ENCODE data around the gene SLC30A1. TPM values are rescaled to one million over a fixed set of nuclear protein-coding genes. Genes with fewer than 3 reads are reported as not detected.

The SLC30A1 gene
- total RNA-seq, 1 donor from 2014 or later = 7.1 TPM

DNA sequence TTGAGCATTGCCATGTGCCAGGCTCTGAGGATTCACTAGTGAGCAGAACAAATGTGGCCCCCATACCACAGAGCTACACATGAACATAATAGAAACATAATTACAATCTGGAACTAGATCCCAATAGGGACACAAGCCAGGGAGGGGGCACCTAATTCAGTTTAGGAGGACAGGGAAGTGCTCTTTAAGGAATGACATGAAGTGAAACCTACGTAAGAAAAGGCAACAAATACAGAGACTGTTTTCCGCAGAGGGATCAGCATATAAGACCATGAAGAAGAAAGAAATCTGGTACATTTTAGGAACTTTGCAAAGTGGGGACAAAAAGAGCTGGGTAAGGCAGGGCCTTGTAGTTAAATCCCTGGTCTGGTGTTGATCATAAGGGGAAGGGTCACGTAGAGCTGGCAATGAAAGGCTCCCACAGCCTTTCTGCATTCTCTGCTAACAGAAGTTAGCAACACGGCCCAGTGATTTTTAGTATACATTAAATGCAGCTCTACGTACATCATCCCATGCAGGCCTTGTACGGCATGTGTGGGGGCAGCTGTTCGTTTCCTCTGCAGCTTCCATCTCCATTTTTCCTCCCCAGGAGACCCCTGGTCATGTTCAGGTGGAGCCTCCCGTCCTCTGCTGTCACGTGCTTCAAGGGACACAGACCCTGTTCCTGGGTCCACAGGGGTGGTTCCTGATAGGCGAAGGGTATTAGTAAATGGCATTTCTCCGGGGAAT lies 26.8 kb upstream of the SLC30A1 start:
- Histone ChIP-seq H3K36me3 (no peaks in the 10 kb centered on the region), H3K4me1 (peaks cover 3% of the 10 kb centered on the region), H2AFZ (replicated peaks) (no peak overlapping the region), H3K79me2 (ENCODE audit: low read depth) (no peaks in the 10 kb centered on the region), H3F3A (ENCODE audit: low read depth) (no peaks in the 10 kb centered on the region), H3K9me3 (ENCODE audit: low read depth) (no peaks in the 10 kb centered on the region), H3K4me2 (no peak overlapping the region), H3K27ac (no peak overlapping the region), H3K4me3 (no peak overlapping the region), H3K9ac (no peak overlapping the region), H3K27me3 (no peaks in the 10 kb centered on the region), H4K20me1 (ENCODE audit: low read depth) (no peaks in the 10 kb centered on the region)
- peaks cover 3% of the 10 kb centered on the region for H3K27me3 Mint-ChIP-seq (ENCODE audit: insufficient read depth, low read depth)
- no peaks in the 10 kb centered on the region for H3K36me3 Mint-ChIP-seq
- H3K27ac Mint-ChIP-seq = no peak overlapping the region
- TF ChIP-seq, protein P1, sequence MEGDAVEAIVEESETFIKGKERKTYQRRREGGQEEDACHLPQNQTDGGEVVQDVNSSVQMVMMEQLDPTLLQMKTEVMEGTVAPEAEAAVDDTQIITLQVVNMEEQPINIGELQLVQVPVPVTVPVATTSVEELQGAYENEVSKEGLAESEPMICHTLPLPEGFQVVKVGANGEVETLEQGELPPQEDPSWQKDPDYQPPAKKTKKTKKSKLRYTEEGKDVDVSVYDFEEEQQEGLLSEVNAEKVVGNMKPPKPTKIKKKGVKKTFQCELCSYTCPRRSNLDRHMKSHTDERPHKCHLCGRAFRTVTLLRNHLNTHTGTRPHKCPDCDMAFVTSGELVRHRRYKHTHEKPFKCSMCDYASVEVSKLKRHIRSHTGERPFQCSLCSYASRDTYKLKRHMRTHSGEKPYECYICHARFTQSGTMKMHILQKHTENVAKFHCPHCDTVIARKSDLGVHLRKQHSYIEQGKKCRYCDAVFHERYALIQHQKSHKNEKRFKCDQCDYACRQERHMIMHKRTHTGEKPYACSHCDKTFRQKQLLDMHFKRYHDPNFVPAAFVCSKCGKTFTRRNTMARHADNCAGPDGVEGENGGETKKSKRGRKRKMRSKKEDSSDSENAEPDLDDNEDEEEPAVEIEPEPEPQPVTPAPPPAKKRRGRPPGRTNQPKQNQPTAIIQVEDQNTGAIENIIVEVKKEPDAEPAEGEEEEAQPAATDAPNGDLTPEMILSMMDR (IDR thresholded peaks at IDR 0.05) = no peak
- TF ChIP-seq EZH2 (IDR thresholded peaks at IDR 0.05) (no peak), EZH2phosphoT487 (IDR thresholded peaks at IDR 0.05) (no peak)
- H3K4me1 Mint-ChIP-seq = peaks cover 14% of the 10 kb centered on the region
- H3K4me3 Mint-ChIP-seq = no peak overlapping the region
- DNase-seq (ENCODE audit: low spot score) = no peak
- H3K9me3 Mint-ChIP-seq = no peaks in the 10 kb centered on the region

DNA sequence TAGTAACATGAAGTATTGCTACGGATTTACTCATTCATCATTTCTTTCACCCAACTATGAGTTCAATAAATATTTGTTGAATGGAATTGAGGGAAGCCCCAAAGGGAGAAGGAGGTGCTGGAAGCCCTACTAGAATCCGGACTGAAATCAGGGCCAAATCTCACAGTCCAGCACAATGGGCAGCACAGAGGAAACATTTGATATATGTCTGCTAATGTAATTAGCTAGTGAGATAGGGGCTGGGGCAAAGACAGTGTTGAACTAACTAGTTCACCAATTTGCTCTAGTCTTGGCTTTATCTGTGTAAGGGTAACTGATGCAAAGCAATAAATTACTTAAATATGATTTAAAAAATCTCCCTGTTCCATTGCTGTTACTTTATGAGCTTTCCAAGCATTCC lies 26.1 kb upstream of the SLC30A1 start:
- H3K4me2 ChIP-seq = no peak overlapping the region
- no peaks in the 10 kb centered on the region for H3K27me3 ChIP-seq
- H2AFZ ChIP-seq (replicated peaks) = no peak overlapping the region
- no peak overlapping the region for H3K27ac ChIP-seq
- TF ChIP-seq EZH2phosphoT487 (IDR thresholded peaks at IDR 0.05) = no peak
- no peak for TF ChIP-seq EZH2 (IDR thresholded peaks at IDR 0.05)
- TF ChIP-seq, protein P1 (IDR thresholded peaks at IDR 0.05) = no peak
- peaks cover 3% of the 10 kb centered on the region for H3K4me1 ChIP-seq
- no peaks in the 10 kb centered on the region for H3K9me3 ChIP-seq (ENCODE audit: low read depth)
- H3K4me3 ChIP-seq = no peak overlapping the region
- no peak for DNase-seq (ENCODE audit: low spot score)
- peaks cover 14% of the 10 kb centered on the region for H3K4me1 Mint-ChIP-seq
- H3K9ac ChIP-seq = no peak overlapping the region
- no peak overlapping the region for H3K4me3 Mint-ChIP-seq
- no peaks in the 10 kb centered on the region for H4K20me1 ChIP-seq (ENCODE audit: low read depth)
- H3K36me3 ChIP-seq = no peaks in the 10 kb centered on the region
- peaks cover 2% of the 10 kb centered on the region for H3K27me3 Mint-ChIP-seq (ENCODE audit: insufficient read depth, low read depth)
- H3K27ac Mint-ChIP-seq = no peak overlapping the region
- no peaks in the 10 kb centered on the region for H3K9me3 Mint-ChIP-seq
- H3K36me3 Mint-ChIP-seq = no peaks in the 10 kb centered on the region
- no peaks in the 10 kb centered on the region for H3F3A ChIP-seq (ENCODE audit: low read depth)
- H3K79me2 ChIP-seq (ENCODE audit: low read depth) = no peaks in the 10 kb centered on the region

DNA sequence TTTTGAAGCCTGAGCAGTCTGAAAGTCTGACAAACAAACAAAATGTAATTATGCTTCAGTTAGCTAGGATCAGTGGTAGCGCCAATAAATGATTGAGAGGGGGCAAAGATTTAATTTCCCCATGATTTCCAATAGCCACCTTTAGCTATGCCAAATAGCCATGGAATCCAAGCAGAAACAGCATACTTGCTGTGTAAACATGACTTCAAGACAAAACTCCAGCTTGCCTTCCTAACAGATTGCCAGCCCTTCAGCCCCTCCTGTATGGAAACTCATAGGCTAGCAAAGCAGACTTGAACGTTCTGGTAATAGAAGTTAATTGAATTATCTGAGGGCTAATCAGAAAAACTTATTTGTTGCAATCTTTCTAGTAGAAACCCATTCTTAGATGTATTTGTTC lies 25.6 kb upstream of the SLC30A1 start:
- H3K4me1 ChIP-seq = peaks cover 2% of the 10 kb centered on the region

More for the DNA sequence above, 25.6 kb upstream of the SLC30A1 start:
- peaks cover 10% of the 10 kb centered on the region for H3K4me1 Mint-ChIP-seq
- no peaks in the 10 kb centered on the region for H3K36me3 Mint-ChIP-seq
- Histone ChIP-seq H3K27ac (no peak overlapping the region), H3K27me3 (no peaks in the 10 kb centered on the region), H3K9me3 (ENCODE audit: low read depth) (no peaks in the 10 kb centered on the region), H3K36me3 (no peaks in the 10 kb centered on the region), H3K4me2 (no peak overlapping the region), H3K9ac (no peak overlapping the region), H2AFZ (replicated peaks) (no peak overlapping the region), H3K79me2 (ENCODE audit: low read depth) (no peaks in the 10 kb centered on the region), H3K4me3 (no peak overlapping the region), H3F3A (ENCODE audit: low read depth) (no peaks in the 10 kb centered on the region), H4K20me1 (ENCODE audit: low read depth) (no peaks in the 10 kb centered on the region)
- H3K9me3 Mint-ChIP-seq = no peaks in the 10 kb centered on the region
- peaks cover 2% of the 10 kb centered on the region for H3K27me3 Mint-ChIP-seq (ENCODE audit: insufficient read depth, low read depth)
- no peak overlapping the region for H3K4me3 Mint-ChIP-seq
- no peak for DNase-seq (ENCODE audit: low spot score)
- TF ChIP-seq, protein P1 (IDR thresholded peaks at IDR 0.05) = no peak
- no peak for TF ChIP-seq EZH2 (IDR thresholded peaks at IDR 0.05)
- no peak for TF ChIP-seq EZH2phosphoT487 (IDR thresholded peaks at IDR 0.05)
- H3K27ac Mint-ChIP-seq = no peak overlapping the region
